Immature natural killer cell (primary cell): ENCODE measurements around the gene METRNL. TPM values are rescaled to one million over a fixed set of nuclear protein-coding genes. Genes with fewer than 3 reads are reported as not detected.
"Not testable (repeated sequence)": the region's sequence is repeated elsewhere in the genome, so short reads cannot be mapped to it uniquely, and the experiment has no call there.

Experiments used
- DNase-seq, 3 donors: peaks; one replicate each; pipeline ENCODE4 v3.0.0; 2022; ENCODE audit warnings: mixed read lengths in 1 of 3
- H3K27ac Mint-ChIP-seq, 6 donors: one replicate each; pipeline ENCODE4 v1.8.0; 2020; ENCODE audit warnings: mixed read lengths in 6 of 6, mild to moderate bottlenecking in 5 of 6, inconsistent platforms in 4 of 6, moderate library complexity in 3 of 6
- H3K27me3 Mint-ChIP-seq, 3 donors: one replicate each; pipeline ENCODE4 v1.8.0; 2020 to 2021; ENCODE audit warnings: low read depth in 3 of 3, mild to moderate bottlenecking in 3 of 3, mixed read lengths in 3 of 3, moderate library complexity in 3 of 3, inconsistent platforms in 1 of 3
- H3K36me3 Mint-ChIP-seq, 3 donors: one replicate each; pipeline ENCODE4 v1.8.0; 2020; ENCODE audit warnings: mixed read lengths in 3 of 3, inconsistent platforms in 2 of 3, mild to moderate bottlenecking in 2 of 3
- H3K4me1 Mint-ChIP-seq, 2 donors: one replicate each; pipeline ENCODE4 v1.8.0; 2020; ENCODE audit warnings: inconsistent platforms in 2 of 2, mild to moderate bottlenecking in 2 of 2, mixed read lengths in 2 of 2, moderate library complexity in 1 of 2
- H3K4me3 Mint-ChIP-seq, 5 donors: one replicate each; pipeline ENCODE4 v1.8.0; 2020; ENCODE audit warnings: mild to moderate bottlenecking in 5 of 5, mixed read lengths in 5 of 5, inconsistent platforms in 3 of 5, moderate library complexity in 3 of 5
- H3K9me3 Mint-ChIP-seq, 6 donors: one replicate each; pipeline ENCODE4 v1.8.0; 2020; ENCODE audit warnings: mild to moderate bottlenecking in 6 of 6, mixed read lengths in 6 of 6, inconsistent platforms in 4 of 6, moderate library complexity in 3 of 6
- polyA plus RNA-seq, 3 donors: library from polyadenylated mRNA; unstranded; fragments of 300-500 nt; fragmentation: Illumina TruSeq; gene quantifications; one replicate each; pipeline ENCODE4 v1.2.3, GENCODE V29; 2021

The METRNL gene
- polyA plus RNA-seq = 10 to 100 TPM; 13.6 to 72.3 (median 49.2) TPM

GRCh38 chr17:83079352-83079747, at the start of gene METRNL:
TSS of gene METRNL (plus strand) at chr17:83079609. CDS start at chr17:83079816, 207 bp downstream.
- DNase-seq = peak; percentile 73 to 81 (median 79)
- peak within 1 kb of the TSS in 1 of 6 donors; percentile 50 for H3K27ac Mint-ChIP-seq
- peaks cover 3 to 12% (median 5%) of the 10 kb centered on the region in 3 donors for H3K36me3 Mint-ChIP-seq
- H3K4me3 Mint-ChIP-seq = peak within 1 kb of the TSS; percentile 25 to 69 (median 53)
- peaks cover 38 to 54% (median 39%) of the 10 kb centered on the region in 3 donors for H3K27me3 Mint-ChIP-seq
- H3K9me3 Mint-ChIP-seq = peaks cover 0 to 7% (median 1%) of the 10 kb centered on the region in 6 donors
- peaks cover 30 to 37% of the 10 kb centered on the region in 2 donors for H3K4me1 Mint-ChIP-seq

GRCh38 chr17:83030432-83030831, 49.0 kb upstream of the METRNL start:
- DNase-seq = no peak
- peaks cover 23 to 29% of the 10 kb centered on the region in 2 donors for H3K4me1 Mint-ChIP-seq
- no peak overlapping the region for H3K27ac Mint-ChIP-seq
- H3K4me3 Mint-ChIP-seq = no peak overlapping the region
- peaks cover 1 to 10% (median 3%) of the 10 kb centered on the region in 3 donors for H3K27me3 Mint-ChIP-seq
- peaks cover 0 to 23% (median 21%) of the 10 kb centered on the region in 3 donors for H3K36me3 Mint-ChIP-seq
- H3K9me3 Mint-ChIP-seq = no peaks in the 10 kb centered on the region

- DNase-seq = no peak
- peaks cover 0 to 10% (median 3%) of the 10 kb centered on the region in 3 donors for H3K27me3 Mint-ChIP-seq
- H3K36me3 Mint-ChIP-seq = peaks cover 0 to 29% (median 27%) of the 10 kb centered on the region in 3 donors
- H3K27ac Mint-ChIP-seq = no peak overlapping the region
- H3K4me3 Mint-ChIP-seq = no peak overlapping the region
- no peaks in the 10 kb centered on the region for H3K9me3 Mint-ChIP-seq
- H3K4me1 Mint-ChIP-seq = peaks cover 14 to 19% of the 10 kb centered on the region in 2 donors
These were observed 48.0 kb upstream of the METRNL start for GRCh38 chr17:83031321-83031945.

GRCh38 chr17:83031946-83032451, 47.4 kb upstream of the METRNL start:
- H3K9me3 Mint-ChIP-seq, H3K27me3 Mint-ChIP-seq, H3K4me3 Mint-ChIP-seq, H3K27ac Mint-ChIP-seq, DNase-seq: not testable (repeated sequence)
- Mint-ChIP-seq H3K36me3 (peaks cover 0 to 34% (median 32%) of the 10 kb centered on the region in 3 donors), H3K4me1 (peaks cover 8 to 13% of the 10 kb centered on the region in 2 donors)

- Mint-ChIP-seq H3K27me3 (peaks cover 0 to 5% (median 3%) of the 10 kb centered on the region in 3 donors), H3K4me3 (no peak overlapping the region), H3K9me3 (no peaks in the 10 kb centered on the region), H3K4me1 (peaks cover 4 to 8% of the 10 kb centered on the region in 2 donors), H3K27ac (no peak overlapping the region), H3K36me3 (peaks cover 0 to 33% (median 31%) of the 10 kb centered on the region in 3 donors)
- DNase-seq = no peak
These were observed 46.6 kb upstream of the METRNL start for GRCh38 chr17:83032781-83033180.

- H3K9me3 Mint-ChIP-seq = no peaks in the 10 kb centered on the region
- no peak overlapping the region for H3K4me3 Mint-ChIP-seq
- H3K27me3 Mint-ChIP-seq = peaks cover 0 to 2% (median 0%) of the 10 kb centered on the region in 3 donors
- H3K27ac Mint-ChIP-seq = peak overlapping the region in 1 of 6 donors; percentile 11
- H3K4me1 Mint-ChIP-seq = no peaks in the 10 kb centered on the region
- no peak for DNase-seq
- peaks cover 0 to 37% (median 25%) of the 10 kb centered on the region in 3 donors for H3K36me3 Mint-ChIP-seq
These were observed 44.9 kb upstream of the METRNL start for GRCh38 chr17:83034525-83034924.

- DNase-seq = no peak
- Mint-ChIP-seq H3K27ac (peak overlapping the region in 1 of 6 donors; percentile 17), H3K27me3 (no peaks in the 10 kb centered on the region), H3K9me3 (peaks cover 0 to under 1% (median 0%) of the 10 kb centered on the region in 6 donors), H3K4me3 (no peak overlapping the region), H3K4me1 (no peaks in the 10 kb centered on the region), H3K36me3 (peaks cover 0 to 34% (median 30%) of the 10 kb centered on the region in 3 donors)
These were observed 43.7 kb upstream of the METRNL start for GRCh38 chr17:83035722-83036121.

GRCh38 chr17:83036193-83036592, 43.2 kb upstream of the METRNL start:
- Mint-ChIP-seq H3K27me3 (no peaks in the 10 kb centered on the region), H3K4me3 (no peak overlapping the region), H3K9me3 (peaks cover 0 to 5% (median 2%) of the 10 kb centered on the region in 6 donors), H3K4me1 (no peaks in the 10 kb centered on the region), H3K27ac (peak overlapping the region in 2 of 6 donors; percentile 31 to 42), H3K36me3 (peaks cover 4 to 38% (median 34%) of the 10 kb centered on the region in 3 donors)
- DNase-seq = no peak

- Mint-ChIP-seq H3K27ac (peak overlapping the region in 1 of 6 donors; percentile 42), H3K36me3 (peaks cover 8 to 43% (median 39%) of the 10 kb centered on the region in 3 donors)
These were observed 42.7 kb upstream of the METRNL start for GRCh38 chr17:83036666-83037065.

GRCh38 chr17:83037084-83037873, 42.1 kb upstream of the METRNL start:
- H3K36me3 Mint-ChIP-seq = peaks cover 11 to 46% (median 43%) of the 10 kb centered on the region in 3 donors

More at GRCh38 chr17:83036666-83037065, 42.7 kb upstream of the METRNL start:
- Mint-ChIP-seq H3K4me3 (no peak overlapping the region), H3K9me3 (peaks cover 0 to 9% (median 5%) of the 10 kb centered on the region in 6 donors), H3K4me1 (no peaks in the 10 kb centered on the region), H3K27me3 (no peaks in the 10 kb centered on the region)
- no peak for DNase-seq

GRCh38 chr17:83037874-83038165, 41.6 kb upstream of the METRNL start:
- Mint-ChIP-seq H3K4me1 (no peaks in the 10 kb centered on the region), H3K9me3 (peaks cover 0 to 12% (median 7%) of the 10 kb centered on the region in 6 donors), H3K36me3 (peaks cover 17 to 48% (median 44%) of the 10 kb centered on the region in 3 donors), H3K27me3 (peaks cover 0 to 1% (median 0%) of the 10 kb centered on the region in 3 donors), H3K27ac (no peak overlapping the region), H3K4me3 (no peak overlapping the region)
- DNase-seq = no peak

More at GRCh38 chr17:83037084-83037873, 42.1 kb upstream of the METRNL start:
- DNase-seq = no peak
- Mint-ChIP-seq H3K4me3 (no peak overlapping the region), H3K27ac (no peak overlapping the region), H3K27me3 (no peaks in the 10 kb centered on the region), H3K9me3 (peaks cover 0 to 11% (median 5%) of the 10 kb centered on the region in 6 donors), H3K4me1 (no peaks in the 10 kb centered on the region)

GRCh38 chr17:83038983-83039382, 40.4 kb upstream of the METRNL start:
- DNase-seq, H3K4me3 Mint-ChIP-seq, H3K27ac Mint-ChIP-seq, H3K4me1 Mint-ChIP-seq, H3K27me3 Mint-ChIP-seq: not testable (repeated sequence)
- peaks cover 17 to 58% (median 47%) of the 10 kb centered on the region in 3 donors for H3K36me3 Mint-ChIP-seq
- H3K9me3 Mint-ChIP-seq = peaks cover 0 to 12% (median 7%) of the 10 kb centered on the region in 6 donors

GRCh38 chr17:83041305-83041704, 38.1 kb upstream of the METRNL start:
- Mint-ChIP-seq H3K4me1 (peaks cover 4 to 8% of the 10 kb centered on the region in 2 donors), H3K9me3 (peaks cover 0 to 12% (median 7%) of the 10 kb centered on the region in 6 donors), H3K36me3 (peaks cover 17 to 51% (median 38%) of the 10 kb centered on the region in 3 donors), H3K27me3 (peaks cover 0 to 1% (median 0%) of the 10 kb centered on the region in 3 donors), H3K4me3 (no peak overlapping the region), H3K27ac (peak overlapping the region in 1 of 6 donors; percentile 56)
- no peak for DNase-seq
